Central memory CD4-positive, alpha-beta T cell (primary cell): ENCODE results near the gene STK10.
"Not testable (repeated sequence)": the region's sequence is repeated elsewhere in the genome, so short reads cannot be mapped to it uniquely, and the experiment has no call there.

Experiments
- DNase-seq: peaks from one replicate; pipeline ENCODE4 v3.0.0; 2022
- total RNA-seq, 3 experiments: gene quantifications; one replicate each; lab custom pipeline; 2026; lab: John Stamatoyannopoulos, UW

The STK10 gene
- total RNA-seq = 138 to 528 (median 519) reads per million in 3 experiments

GRCh38 chr5:172188033-172188892 lies at the start of gene STK10:
TSS of gene STK10 (minus strand) at chr5:172188224. CDS start at chr5:172188042, 182 bp downstream.
- peak; percentile 89 for DNase-seq

GRCh38 chr5:172235827-172236736 lies 48.1 kb upstream of the STK10 start:
- no peak for DNase-seq

GRCh38 chr5:172235132-172235780 lies 47.2 kb upstream of the STK10 start:
- no peak for DNase-seq

GRCh38 chr5:172234031-172234430 lies 46.0 kb upstream of the STK10 start:
- no peak for DNase-seq

GRCh38 chr5:172229904-172230303 lies 41.9 kb upstream of the STK10 start:
- DNase-seq = no peak

GRCh38 chr5:172224996-172225395 lies 37.0 kb upstream of the STK10 start:
- no peak for DNase-seq

GRCh38 chr5:172223901-172224873 lies 36.2 kb upstream of the STK10 start:
- DNase-seq = no peak

GRCh38 chr5:172219296-172219695 lies 31.3 kb upstream of the STK10 start:
- no peak for DNase-seq

GRCh38 chr5:172216345-172216744 lies 28.3 kb upstream of the STK10 start:
- no peak for DNase-seq

- no peak for DNase-seq
Observed at GRCh38 chr5:172213126-172213525, 25.1 kb upstream of the STK10 start.

- DNase-seq = no peak
Observed at GRCh38 chr5:172211676-172212075, 23.7 kb upstream of the STK10 start.

GRCh38 chr5:172209714-172210113 lies 21.7 kb upstream of the STK10 start:
- no peak for DNase-seq

GRCh38 chr5:172207511-172207910 lies 19.5 kb upstream of the STK10 start:
- no peak for DNase-seq

GRCh38 chr5:172205984-172206383 lies 18.0 kb upstream of the STK10 start:
- not testable (repeated sequence) for DNase-seq

- no peak for DNase-seq
Observed at GRCh38 chr5:172200476-172200875, 12.5 kb upstream of the STK10 start.

- DNase-seq = no peak
Observed at GRCh38 chr5:172199446-172199845, 11.4 kb upstream of the STK10 start.

GRCh38 chr5:172197775-172198174 lies 9.8 kb upstream of the STK10 start:
- DNase-seq = not testable (repeated sequence)

- no peak for DNase-seq
Observed at GRCh38 chr5:172194985-172195774, 7.2 kb upstream of the STK10 start.

- DNase-seq = no peak
Observed at GRCh38 chr5:172193872-172194271, 5.8 kb upstream of the STK10 start, which contains the start of gene EFCAB9. TSS of gene EFCAB9 (plus strand) at chr5:172194172. CDS start at chr5:172194173, 1 bp downstream.

- DNase-seq = no peak
Observed at GRCh38 chr5:172189693-172190296, 1.8 kb upstream of the STK10 start.
